Activated B cell treated with CpG ODN at 0.5 μM for 24 hours (primary cell): ENCODE results near the gene ENTPD1. TPM values are rescaled to one million over a fixed set of nuclear protein-coding genes. Genes with fewer than 3 reads are reported as not detected.

Experiments
- ATAC-seq: fragments of 200-7000 bp; cut with Tn5 transposase; one replicate; pipeline ENCODE4 v1.10.0; 2021; ENCODE audit warnings: low read depth, mild to moderate bottlenecking, moderate library complexity
- CTCF ChIA-PET: fragments of 350-600 bp; sonication (Branson Sonifier 250); formaldehyde crosslinking; loops from one replicate; lab custom pipeline; 2021; ENCODE audit warnings: antibody characterized with exemption; lab: Charles Lee
- POLR2A ChIA-PET: fragments of 350-600 bp; sonication (Branson Sonifier 250); formaldehyde crosslinking; loops from one replicate; lab custom pipeline; 2021; ENCODE audit warnings: antibody characterized with exemption; lab: Charles Lee
- DNase-seq: peaks from one replicate; pipeline ENCODE4 v3.0.0; 2022
- H3K27ac Mint-ChIP-seq: one replicate; pipeline ENCODE4 v1.8.0; 2020; ENCODE audit warnings: mixed read lengths
- H3K27me3 Mint-ChIP-seq: one replicate; pipeline ENCODE4 v1.8.0; 2021; ENCODE audit warnings: mixed read lengths
- H3K36me3 Mint-ChIP-seq: one replicate; pipeline ENCODE4 v1.8.0; 2021; ENCODE audit warnings: low read depth, mixed read lengths
- H3K4me1 Mint-ChIP-seq: one replicate; pipeline ENCODE4 v1.8.0; 2021; ENCODE audit warnings: mixed read lengths
- H3K4me3 Mint-ChIP-seq: one replicate; pipeline ENCODE4 v1.8.0; 2020; ENCODE audit warnings: mild to moderate bottlenecking, mixed read lengths
- H3K9me3 Mint-ChIP-seq: one replicate; pipeline ENCODE4 v1.8.0; 2020; ENCODE audit warnings: mixed read lengths
- intact Hi-C: fragments of 100-400 bp; cut with micrococcal nuclease; formaldehyde crosslinking; loops from one replicate; pipeline ENCODE4 v1.15.1; 2024
- total RNA-seq: library from RNA; stranded (reverse); gene quantifications from 2 replicates; pipeline ENCODE4 v1.2.3, GENCODE V29; 2022
- TF ChIP-seq, protein P1 (sequence below): fragments of 200-600 bp; IDR thresholded peaks from one replicate; pipeline ENCODE4 v1.8.0; 2022; ENCODE audit warnings: antibody characterized with exemption, mild to moderate bottlenecking

The ENTPD1 gene
- total RNA-seq, 1 donor from 2014 or later: 187 TPM

GRCh38 chr10:95784279-95784913, 28.4 kb downstream of the ENTPD1 start:
- peak overlapping the region; percentile 53 for H3K4me3 Mint-ChIP-seq
- peaks cover 92% of the 10 kb centered on the region for H3K4me1 Mint-ChIP-seq
- peaks cover 24% of the 10 kb centered on the region for H3K36me3 Mint-ChIP-seq
- no peaks in the 10 kb centered on the region for H3K9me3 Mint-ChIP-seq
- H3K27ac Mint-ChIP-seq: peak overlapping the region; percentile 99
- DNase-seq (no peak), ATAC-seq (peak; percentile 29)
- TF ChIP-seq, protein P1, sequence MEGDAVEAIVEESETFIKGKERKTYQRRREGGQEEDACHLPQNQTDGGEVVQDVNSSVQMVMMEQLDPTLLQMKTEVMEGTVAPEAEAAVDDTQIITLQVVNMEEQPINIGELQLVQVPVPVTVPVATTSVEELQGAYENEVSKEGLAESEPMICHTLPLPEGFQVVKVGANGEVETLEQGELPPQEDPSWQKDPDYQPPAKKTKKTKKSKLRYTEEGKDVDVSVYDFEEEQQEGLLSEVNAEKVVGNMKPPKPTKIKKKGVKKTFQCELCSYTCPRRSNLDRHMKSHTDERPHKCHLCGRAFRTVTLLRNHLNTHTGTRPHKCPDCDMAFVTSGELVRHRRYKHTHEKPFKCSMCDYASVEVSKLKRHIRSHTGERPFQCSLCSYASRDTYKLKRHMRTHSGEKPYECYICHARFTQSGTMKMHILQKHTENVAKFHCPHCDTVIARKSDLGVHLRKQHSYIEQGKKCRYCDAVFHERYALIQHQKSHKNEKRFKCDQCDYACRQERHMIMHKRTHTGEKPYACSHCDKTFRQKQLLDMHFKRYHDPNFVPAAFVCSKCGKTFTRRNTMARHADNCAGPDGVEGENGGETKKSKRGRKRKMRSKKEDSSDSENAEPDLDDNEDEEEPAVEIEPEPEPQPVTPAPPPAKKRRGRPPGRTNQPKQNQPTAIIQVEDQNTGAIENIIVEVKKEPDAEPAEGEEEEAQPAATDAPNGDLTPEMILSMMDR: no peak
- no peaks in the 10 kb centered on the region for H3K27me3 Mint-ChIP-seq
- ChIA-PET POLR2A (interaction anchor here (0.7 to 14.6 kb wide), 13 partner anchors 9 to 90 kb away, joined by 3 to 298 read pairs (median 5); partner anchors contain the start of genes ENTPD1 and TCTN3), CTCF (interaction anchor here (0.8 to 5.3 kb wide), 8 partner anchors 10 to 90 kb away, joined by 3 to 38 read pairs (median 7); partner anchors contain the start of genes ENTPD1 and TCTN3)
- intact Hi-C loops: loop anchor here (1.0 kb wide), 3 partner anchors 9 to 90 kb away; no protein-coding TSS in a partner anchor

- intact Hi-C loops: no loop called here
- Mint-ChIP-seq H3K27ac (peak overlapping the region; percentile 99), H3K27me3 (no peaks in the 10 kb centered on the region), H3K9me3 (no peaks in the 10 kb centered on the region), H3K4me3 (peak overlapping the region; percentile 45), H3K36me3 (peaks cover 28% of the 10 kb centered on the region), H3K4me1 (peaks cover 91% of the 10 kb centered on the region)
- ATAC-seq (no peak), DNase-seq (no peak)
- ChIA-PET CTCF (interaction anchor here (3.3 to 5.3 kb wide), 3 partner anchors 28 to 91 kb away, joined by 15 to 38 read pairs (median 25); partner anchors contain the start of genes ENTPD1 and TCTN3), POLR2A (interaction anchor here (1.3 to 14.6 kb wide), 10 partner anchors 10 to 91 kb away, joined by 3 to 298 read pairs (median 23); partner anchors contain the start of genes ENTPD1 and TCTN3)
- TF ChIP-seq, protein P1: no peak
Observed at GRCh38 chr10:95785317-95785716, 29.4 kb downstream of the ENTPD1 start.

DNA sequence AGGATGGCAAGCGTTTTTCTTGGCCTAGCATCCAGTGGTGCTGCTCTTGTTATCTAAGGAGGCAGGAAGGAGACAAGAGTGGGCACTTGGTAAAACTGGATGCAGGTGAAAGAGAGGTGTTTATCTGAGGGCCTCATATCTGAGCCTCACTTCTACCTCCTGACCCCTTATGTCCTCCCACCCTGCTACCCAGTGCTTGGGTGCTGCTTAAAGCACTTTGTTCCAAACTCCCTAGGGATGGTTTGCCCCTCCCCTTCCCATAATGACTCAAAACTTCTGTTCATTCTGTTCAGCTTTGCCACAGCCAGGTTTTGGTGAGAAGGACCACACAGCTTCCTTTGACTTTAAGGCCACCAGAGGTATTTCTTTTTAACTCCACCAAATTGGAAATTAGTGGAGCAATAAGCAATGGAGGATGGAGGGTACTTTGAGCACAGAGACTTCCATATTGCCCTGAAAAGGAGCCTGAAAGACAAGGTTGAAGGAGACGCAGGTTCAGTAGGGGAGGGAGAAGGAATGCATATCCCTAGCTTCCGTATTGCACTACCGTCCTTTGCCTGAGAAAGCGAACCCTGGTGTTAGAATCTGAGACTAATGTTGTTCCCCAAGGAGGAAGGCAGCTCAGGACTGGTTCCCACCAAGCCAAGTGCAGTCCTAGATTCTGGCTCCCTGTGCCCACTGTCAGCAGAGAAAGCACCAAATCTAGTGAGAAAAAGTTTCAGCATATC, 30.1 kb downstream of the ENTPD1 start:
- intact Hi-C loops: no loop called here
- ATAC-seq (no peak), DNase-seq (no peak)
- no peaks in the 10 kb centered on the region for H3K27me3 Mint-ChIP-seq
- peaks cover 20% of the 10 kb centered on the region for H3K36me3 Mint-ChIP-seq
- TF ChIP-seq, protein P1: no peak
- POLR2A ChIA-PET: interaction anchor here (1.4 to 14.6 kb wide), 6 partner anchors 9 to 92 kb away, joined by 5 to 298 read pairs (median 55); partner anchors contain the start of genes ENTPD1 and TCTN3
- peak overlapping the region; percentile 99 for H3K27ac Mint-ChIP-seq
- CTCF ChIA-PET: interaction anchor here (1.4 to 5.3 kb wide), 3 partner anchors 35 to 92 kb away, joined by 4 to 38 read pairs (median 25); partner anchors contain the start of gene TCTN3
- H3K4me3 Mint-ChIP-seq: peak overlapping the region; percentile 45
- H3K4me1 Mint-ChIP-seq: peaks cover 91% of the 10 kb centered on the region
- H3K9me3 Mint-ChIP-seq: no peaks in the 10 kb centered on the region

DNA sequence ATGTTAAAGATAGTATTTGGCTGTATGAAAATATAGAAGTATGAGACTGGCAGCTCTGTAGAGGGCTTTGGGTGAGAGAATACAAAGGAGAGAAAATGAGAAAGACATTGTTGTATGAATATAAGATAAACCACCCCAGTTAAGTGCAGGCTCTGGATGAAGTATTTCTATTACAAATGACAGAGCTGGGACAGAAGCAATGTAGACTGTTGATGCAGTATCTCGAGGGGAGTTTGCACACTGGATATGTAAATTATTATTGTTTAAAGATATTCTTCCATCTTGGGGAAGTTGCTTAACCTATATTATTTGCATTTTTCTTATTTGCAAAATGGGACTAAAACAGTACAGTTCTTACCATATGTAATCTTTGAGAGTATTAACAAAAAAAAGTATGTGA, 31.5 kb downstream of the ENTPD1 start:
- TF ChIP-seq, protein P1: no peak
- Mint-ChIP-seq H3K4me1 (peaks cover 95% of the 10 kb centered on the region), H3K4me3 (peak overlapping the region; percentile 39), H3K27me3 (no peaks in the 10 kb centered on the region), H3K9me3 (no peaks in the 10 kb centered on the region), H3K36me3 (peaks cover 19% of the 10 kb centered on the region), H3K27ac (peak overlapping the region; percentile 99)
- ChIA-PET POLR2A (interaction anchor here (5.8 to 14.6 kb wide), 5 partner anchors 8 to 93 kb away, joined by 37 to 298 read pairs (median 67); partner anchors contain the start of genes ENTPD1 and TCTN3), CTCF (interaction anchor here (0.7 to 4.3 kb wide), 6 partner anchors 27 to 53 kb away, joined by 3 to 25 read pairs (median 3); no protein-coding TSS in a partner anchor)
- no peak for DNase-seq
- ATAC-seq: no peak
- intact Hi-C loops: no loop called here
